ENCODE measurements around the gene CDK4.

CDK4 gene

GRCh38 chr12:57700317-57700716 lies 51.8 kb downstream of the CDK4 start:
- DNase-seq (ENCODE audit: low read depth), result no peak

- DNase-seq (ENCODE audit: low read depth), result no peak
Measured at GRCh38 chr12:57698414-57698813, 53.7 kb downstream of the CDK4 start.

All from stimulated activated CD8-positive, alpha-beta memory T cell treated with anti-CD3 and anti-CD28 coated beads, Interleukin-12 subunit alpha, Interleukin-12 subunit beta, amount 100 ng/mL, for 4 hours (primary cell).